SK-N-SH (cell line): ENCODE measurements around the gene CES3. TPM values are rescaled to one million over a fixed set of nuclear protein-coding genes. Genes with fewer than 3 reads are reported as not detected.

ENCODE experiments used
- CTCF ChIA-PET: fragments of 300-600, 350-600 bp; formaldehyde crosslinking; extraction: SDS; loops from one replicate; lab custom pipeline; 2021; lab: Yijun Ruan, JAX
- POLR2A ChIA-PET: fragments of 350-600 bp; sonication (Branson Sonifier 250); formaldehyde crosslinking; extraction: SDS; loops from one replicate; lab custom pipeline; 2020; ENCODE audit warnings: antibody characterized with exemption, inconsistent platforms; lab: Yijun Ruan, JAX
- DNase-seq: peaks from one replicate; pipeline ENCODE4 v3.0.0; 2012
- H2AFZ ChIP-seq: fragments of 200-600 bp; sonication (generic); 2 replicates; pipeline ENCODE4 v1.8.1; 2016; ENCODE audit warnings: antibody characterized with exemption, mild to moderate bottlenecking, low read depth
- H3F3A ChIP-seq: fragments of 200-600 bp; sonication (generic); replicated peaks from 2 replicates; pipeline ENCODE3; 2016; ENCODE audit warnings: antibody characterized with exemption, mild to moderate bottlenecking; ENCODE audit not compliant: insufficient read depth
- H3K27ac ChIP-seq, 2 experiments: fragments of 200-500 bp in 1 of 2; fragments of 200-600 bp in 1 of 2; sonication (Bioruptor generic) in 1 of 2; sonication (generic), shearing (Covaris generic) in 1 of 2; 2 replicates each; pipeline versions ENCODE4 v1.5.1 to v1.6.1; 2014 to 2016; ENCODE audit warnings: low read depth in 2 of 2, inconsistent platforms in 1 of 2, low read length in 1 of 2, mild to moderate bottlenecking in 1 of 2, mixed read lengths in 1 of 2
- H3K27me3 ChIP-seq: fragments of 200-600 bp; sonication (generic), shearing (Covaris generic); 2 replicates; pipeline ENCODE4 v1.6.1; 2016; ENCODE audit warnings: mixed run types; ENCODE audit not compliant: insufficient read depth
- H3K36me3 ChIP-seq, 2 experiments: fragments of 200-500 bp in 1 of 2; fragments of 200-600 bp in 1 of 2; sonication (Bioruptor generic) in 1 of 2; sonication (generic) in 1 of 2; replicated peaks in 1 of 2; 2 replicates each; pipeline versions ENCODE3 to v1.5.1; 2014 to 2016; ENCODE audit warnings: low read length in 1 of 2, mild to moderate bottlenecking in 1 of 2; ENCODE audit not compliant: insufficient read depth in 2 of 2, control insufficient read depth in 1 of 2
- H3K4me1 ChIP-seq, 2 experiments: fragments of 200-500 bp in 1 of 2; fragments of 200-600 bp in 1 of 2; sonication (Bioruptor generic) in 1 of 2; sonication (generic), shearing (Covaris generic) in 1 of 2; 2 replicates each; pipeline versions ENCODE4 v1.5.1 to v1.6.1; 2014 to 2016; ENCODE audit warnings: low read depth in 1 of 2, low read length in 1 of 2, mixed run types in 1 of 2; ENCODE audit not compliant: insufficient read depth in 2 of 2, control insufficient read depth in 1 of 2
- H3K4me2 ChIP-seq: fragments of 200-600 bp; sonication (generic), shearing (Covaris generic); 2 replicates; pipeline ENCODE4 v1.6.1; 2017; ENCODE audit warnings: mixed run types
- H3K4me3 ChIP-seq, 2 experiments: fragments of 200-500 bp in 1 of 2; fragments of 200-600 bp in 1 of 2; sonication (Bioruptor generic) in 1 of 2; sonication (generic), shearing (Covaris generic) in 1 of 2; 2 replicates each; pipeline versions ENCODE4 v1.5.1 to v1.8.1; 2014 to 2016; ENCODE audit warnings: low read depth in 2 of 2, inconsistent platforms in 1 of 2, low read length in 1 of 2, mild to moderate bottlenecking in 1 of 2, mixed read lengths in 1 of 2, moderate library complexity in 1 of 2
- H3K79me2 ChIP-seq: fragments of 200-600 bp; sonication (generic); 2 replicates; pipeline ENCODE4 v1.8.1; 2017; ENCODE audit warnings: mild to moderate bottlenecking; ENCODE audit not compliant: insufficient read depth
- H3K9ac ChIP-seq: fragments of 200-600 bp; sonication (generic); 2 replicates; pipeline ENCODE4 v1.6.1; 2017; ENCODE audit warnings: mixed run types
- H3K9me2 ChIP-seq: fragments of 200-600 bp; sonication (generic); 2 replicates; pipeline ENCODE4 v1.6.1; 2017; ENCODE audit warnings: mixed run types
- H3K9me3 ChIP-seq: fragments of 200-600 bp; sonication (generic); 2 replicates; pipeline ENCODE4 v1.6.1; 2017; ENCODE audit warnings: mixed run types, mild to moderate bottlenecking, moderate library complexity
- H4K20me1 ChIP-seq: fragments of 200-600 bp; sonication (generic); 2 replicates; pipeline ENCODE4 v1.6.1; 2017; ENCODE audit warnings: mild to moderate bottlenecking, mixed run types; ENCODE audit not compliant: insufficient read depth
- FOXM1 ChIP-seq: IDR thresholded peaks from 2 replicates; pipeline ENCODE4 v1.4.0; 2012; ENCODE audit warnings: low read depth, mild to moderate bottlenecking
- IRF3 ChIP-seq: fragments of 150-350 bp; IDR thresholded peaks from 2 replicates; pipeline ENCODE4 v1.6.1; 2016; ENCODE audit warnings: mild to moderate bottlenecking, low read depth, low read length
- RAD21 ChIP-seq: IDR thresholded peaks from 2 replicates; pipeline ENCODE4 v1.6.1; 2012; ENCODE audit warnings: mild to moderate bottlenecking, low read length
- RFX5 ChIP-seq: IDR thresholded peaks from 2 replicates; pipeline ENCODE4 v1.6.1; 2012; ENCODE audit warnings: mild to moderate bottlenecking, improper control_type of control experiment, low read length
- YY1 ChIP-seq: IDR thresholded peaks from 2 replicates; pipeline ENCODE4 v1.4.0; 2012; ENCODE audit warnings: low read depth, mild to moderate bottlenecking
- WGBS: methylation state at CpG from one replicate; pipeline ENCODE4 v1.1.6; 2017; ENCODE audit warnings: low lambda C conversion rate; 5-methylcytosine and 5-hydroxymethylcytosine counted together
- polyA plus RNA-seq, 3 experiments: library from polyadenylated mRNA; depleted of rRNA; stranded (reverse); fragments of >200 nt; gene quantifications; 2 replicates each; pipeline ENCODE4 v1.2.3, GENCODE V29; 2012
- TF ChIP-seq, protein P1 (sequence below): IDR thresholded peaks from 2 replicates; pipeline ENCODE4 v1.6.1; 2012; ENCODE audit warnings: mild to moderate bottlenecking, low read depth, low read length, moderate library complexity
- TF ChIP-seq, protein P2 (sequence below): fragments of 150-350 bp; IDR thresholded peaks from 2 replicates; pipeline ENCODE4 v1.6.1; 2017; ENCODE audit warnings: antibody characterized with exemption, low read length, low read depth, borderline replicate concordance

Gene CES3
- polyA plus RNA-seq, 1 of the 3 experiments (the other 2 are of a cell fraction): 1.4 TPM

GRCh38 chr16:66936889-66937554 lies 24.0 kb upstream of the CES3 start (continued):
- TF ChIP-seq, protein P1, sequence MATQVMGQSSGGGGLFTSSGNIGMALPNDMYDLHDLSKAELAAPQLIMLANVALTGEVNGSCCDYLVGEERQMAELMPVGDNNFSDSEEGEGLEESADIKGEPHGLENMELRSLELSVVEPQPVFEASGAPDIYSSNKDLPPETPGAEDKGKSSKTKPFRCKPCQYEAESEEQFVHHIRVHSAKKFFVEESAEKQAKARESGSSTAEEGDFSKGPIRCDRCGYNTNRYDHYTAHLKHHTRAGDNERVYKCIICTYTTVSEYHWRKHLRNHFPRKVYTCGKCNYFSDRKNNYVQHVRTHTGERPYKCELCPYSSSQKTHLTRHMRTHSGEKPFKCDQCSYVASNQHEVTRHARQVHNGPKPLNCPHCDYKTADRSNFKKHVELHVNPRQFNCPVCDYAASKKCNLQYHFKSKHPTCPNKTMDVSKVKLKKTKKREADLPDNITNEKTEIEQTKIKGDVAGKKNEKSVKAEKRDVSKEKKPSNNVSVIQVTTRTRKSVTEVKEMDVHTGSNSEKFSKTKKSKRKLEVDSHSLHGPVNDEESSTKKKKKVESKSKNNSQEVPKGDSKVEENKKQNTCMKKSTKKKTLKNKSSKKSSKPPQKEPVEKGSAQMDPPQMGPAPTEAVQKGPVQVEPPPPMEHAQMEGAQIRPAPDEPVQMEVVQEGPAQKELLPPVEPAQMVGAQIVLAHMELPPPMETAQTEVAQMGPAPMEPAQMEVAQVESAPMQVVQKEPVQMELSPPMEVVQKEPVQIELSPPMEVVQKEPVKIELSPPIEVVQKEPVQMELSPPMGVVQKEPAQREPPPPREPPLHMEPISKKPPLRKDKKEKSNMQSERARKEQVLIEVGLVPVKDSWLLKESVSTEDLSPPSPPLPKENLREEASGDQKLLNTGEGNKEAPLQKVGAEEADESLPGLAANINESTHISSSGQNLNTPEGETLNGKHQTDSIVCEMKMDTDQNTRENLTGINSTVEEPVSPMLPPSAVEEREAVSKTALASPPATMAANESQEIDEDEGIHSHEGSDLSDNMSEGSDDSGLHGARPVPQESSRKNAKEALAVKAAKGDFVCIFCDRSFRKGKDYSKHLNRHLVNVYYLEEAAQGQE: no peak
- TF ChIP-seq, protein P2, sequence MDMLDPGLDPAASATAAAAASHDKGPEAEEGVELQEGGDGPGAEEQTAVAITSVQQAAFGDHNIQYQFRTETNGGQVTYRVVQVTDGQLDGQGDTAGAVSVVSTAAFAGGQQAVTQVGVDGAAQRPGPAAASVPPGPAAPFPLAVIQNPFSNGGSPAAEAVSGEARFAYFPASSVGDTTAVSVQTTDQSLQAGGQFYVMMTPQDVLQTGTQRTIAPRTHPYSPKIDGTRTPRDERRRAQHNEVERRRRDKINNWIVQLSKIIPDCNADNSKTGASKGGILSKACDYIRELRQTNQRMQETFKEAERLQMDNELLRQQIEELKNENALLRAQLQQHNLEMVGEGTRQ: no peak
- no peak for TF ChIP-seq IRF3
- TF ChIP-seq, all 33 proteins: peak for 0

GRCh38 chr16:66937725-66938337 lies 23.2 kb upstream of the CES3 start:
- Histone ChIP-seq H3K36me3 (peaks cover 20 to 48% of the 10 kb centered on the region in 2 experiments), H3F3A (no peaks in the 10 kb centered on the region), H3K4me1 (peaks cover 6 to 19% of the 10 kb centered on the region in 2 experiments; a peak in 2 of 4 replicates), H3K79me2 (peaks cover 56% of the 10 kb centered on the region), H3K4me3 (no peak overlapping the region), H3K27ac (no peak overlapping the region), H3K9me3 (no peaks in the 10 kb centered on the region), H3K9me2 (no peaks in the 10 kb centered on the region)
- DNase-seq: no peak
- TF ChIP-seq IRF3 (no peak), FOXM1 (no peak), YY1 (no peak), RAD21 (no peak), RFX5 (no peak)
- TF ChIP-seq, protein P2: no peak
- TF ChIP-seq, all 33 proteins: peak for 0
- Histone ChIP-seq H3K27me3 (no peaks in the 10 kb centered on the region), H2AFZ (no peak overlapping the region), H4K20me1 (peaks cover 24% of the 10 kb centered on the region), H3K4me2 (no peak overlapping the region), H3K9ac (no peak overlapping the region)
- POLR2A ChIA-PET: no interaction called here
- 93% methylated on average over 6 of the region's 10 CpGs for WGBS
- CTCF ChIA-PET: interaction anchor here (1.4 kb wide), 1 partner anchor 42 kb away, joined by 6 read pairs; no protein-coding TSS in a partner anchor
